Smooth muscle cell of the brain vasculature (primary cell): ENCODE measurements around the gene THOC1.
A peak's percentile ranks its signal among the peaks of the same experiment; 100 is the strongest.

Experiments
- DNase-seq: peaks from one replicate; pipeline ENCODE4 v3.0.0-alpha.2; 2012; ENCODE audit warnings: low read depth, low spot score

Gene THOC1

DNA sequence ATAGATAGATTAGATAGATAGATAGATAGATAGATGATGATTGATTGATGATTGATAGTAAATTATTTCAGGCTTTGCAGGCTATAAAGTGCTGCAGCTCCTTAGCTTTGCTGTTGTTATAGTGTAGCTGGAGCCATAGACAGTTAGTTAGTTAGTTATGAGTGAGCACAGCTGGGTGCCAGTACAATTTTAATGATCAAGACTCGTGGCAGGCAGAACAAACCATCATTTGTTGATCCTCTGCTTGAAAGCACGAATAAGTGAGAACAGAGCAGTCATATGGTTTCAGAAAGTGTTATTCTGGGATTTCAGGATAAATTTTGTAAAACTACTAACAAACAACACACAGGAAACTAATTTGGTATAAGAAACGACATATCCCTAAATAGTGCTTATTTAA lies 53.9 kb downstream of the THOC1 start:
- no peak for DNase-seq

DNA sequence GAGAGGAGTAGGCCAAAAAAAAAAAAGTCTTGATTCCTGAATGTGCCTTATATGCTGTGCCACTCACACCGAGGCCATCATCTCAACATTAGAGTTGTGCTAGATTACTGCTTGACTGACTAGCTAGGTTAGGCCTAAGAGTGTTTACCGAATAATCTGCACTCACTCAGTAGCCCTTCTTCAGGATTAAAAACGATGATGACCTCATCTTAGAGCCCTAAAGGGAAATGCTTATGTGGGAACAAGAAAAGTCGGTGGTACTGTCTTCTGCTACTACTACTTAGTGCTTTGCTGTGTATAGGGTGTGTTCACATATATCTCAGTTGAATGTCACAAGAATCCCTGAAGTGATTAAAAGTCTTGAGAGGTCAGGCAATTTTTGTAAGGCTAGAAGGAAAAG lies 54.3 kb downstream of the THOC1 start:
- DNase-seq, result no peak

DNA sequence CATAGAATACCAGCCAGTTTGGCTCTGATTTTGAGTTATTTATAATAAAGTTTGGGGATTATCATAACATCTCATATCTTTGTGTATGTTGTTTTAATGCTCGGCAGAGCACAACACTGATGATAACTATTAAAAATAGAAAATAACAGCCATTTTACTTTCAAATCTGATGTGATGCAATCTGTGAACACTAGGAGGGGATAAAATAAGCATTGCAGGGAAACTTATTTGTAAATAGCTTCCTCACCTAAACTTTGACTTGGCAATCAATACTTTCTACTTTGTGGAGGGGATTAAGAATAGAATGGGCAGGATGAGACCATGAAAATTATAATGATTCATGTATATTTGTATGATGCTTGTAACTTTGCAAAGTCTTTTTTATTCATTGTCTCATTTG lies 55.1 kb downstream of the THOC1 start:
- no peak for DNase-seq

DNA sequence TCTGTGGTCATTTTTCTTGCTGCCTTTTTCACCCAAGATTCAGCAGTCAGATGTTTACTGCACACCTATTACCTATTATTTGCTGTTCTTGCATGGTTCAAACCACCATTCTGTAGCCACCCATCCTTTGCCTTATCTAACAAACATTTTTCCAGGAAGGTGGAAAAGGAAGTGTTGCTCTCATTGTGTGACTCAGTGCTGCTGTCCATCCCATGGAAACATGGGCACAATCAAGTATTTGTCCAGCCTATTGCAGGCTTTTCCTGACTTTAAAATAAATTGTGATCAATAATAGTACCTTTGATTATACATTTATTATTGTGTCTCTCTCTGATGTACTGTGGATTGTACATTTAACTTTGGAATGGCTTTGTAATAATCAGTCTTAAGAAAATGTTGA lies 56.3 kb downstream of the THOC1 start:
- DNase-seq, result no peak

DNA sequence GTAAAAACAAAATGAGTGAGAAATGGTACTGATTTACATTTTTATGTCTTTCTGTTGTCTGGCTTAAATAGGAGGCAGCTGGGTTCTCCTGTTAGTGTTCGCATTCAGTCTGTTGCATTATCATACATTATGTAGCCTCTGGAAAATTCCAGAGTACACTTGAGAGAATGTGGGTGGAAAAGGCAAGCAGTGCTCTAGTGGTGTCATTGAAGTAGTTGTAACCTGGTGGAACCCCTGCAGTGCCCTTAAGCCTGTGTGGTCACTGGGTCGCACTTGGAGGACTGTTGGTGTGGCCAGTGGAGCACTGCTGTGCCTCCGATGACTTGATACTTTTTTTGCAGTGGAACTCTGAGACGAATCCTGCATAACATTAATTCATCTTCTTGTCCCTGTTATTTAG lies 57.1 kb downstream of the THOC1 start:
- no peak for DNase-seq

DNA sequence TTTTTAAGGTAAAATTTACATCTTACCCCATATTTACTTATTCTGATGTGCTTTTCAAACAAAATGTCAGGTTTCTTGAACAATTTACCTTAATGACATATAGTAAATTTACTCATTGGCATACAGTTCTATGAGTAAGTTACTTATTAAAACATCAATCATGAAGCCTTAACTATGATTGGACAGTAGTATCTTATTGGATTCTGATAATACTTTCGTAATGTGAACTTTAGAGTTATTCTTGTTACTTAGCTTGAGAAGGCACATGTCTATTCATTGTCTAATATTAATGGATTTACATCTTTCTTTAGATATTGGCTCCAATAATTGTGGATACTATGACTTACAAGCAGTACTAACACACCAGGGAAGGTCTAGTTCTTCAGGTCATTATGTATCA lies 57.8 kb downstream of the THOC1 start:
- DNase-seq, result no peak

DNA sequence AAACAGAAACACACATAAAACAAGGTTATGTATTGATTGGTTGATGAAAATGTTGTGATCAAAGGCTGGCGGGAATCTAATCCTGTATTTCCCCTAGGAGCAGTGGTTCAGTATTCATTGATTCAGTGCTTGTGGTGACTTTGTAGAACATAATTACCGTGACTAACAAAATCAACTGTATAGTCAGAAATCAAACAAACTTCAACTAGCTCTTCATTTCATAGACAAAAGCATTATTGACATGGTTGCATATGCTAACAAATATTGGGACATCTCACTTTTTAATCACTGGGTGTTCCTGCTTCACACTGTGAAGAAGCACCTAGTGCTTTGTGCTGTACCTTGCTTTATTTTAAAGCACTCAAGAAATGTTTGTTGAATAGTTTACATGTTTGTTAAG lies 68.1 kb downstream of the THOC1 start:
- no peak for DNase-seq

DNA sequence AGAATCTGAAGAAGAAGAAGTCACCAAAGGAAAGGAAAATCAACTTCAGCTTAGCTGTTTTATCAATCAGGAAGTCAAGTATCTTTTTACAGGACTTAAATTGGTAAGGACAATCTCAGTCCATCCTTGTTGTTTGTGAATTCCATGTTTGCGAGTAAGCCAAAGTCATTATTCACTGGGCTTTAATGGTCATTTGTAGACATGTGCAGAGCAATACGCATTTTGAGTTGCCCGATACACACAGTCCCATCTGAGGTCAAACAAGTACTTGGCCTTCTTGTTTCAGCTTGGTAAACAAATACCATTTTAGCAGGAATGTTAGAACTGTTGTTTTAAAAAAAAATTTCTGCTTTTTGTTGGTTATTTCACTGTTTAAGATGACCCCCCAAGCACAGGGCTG lies 68.6 kb downstream of the THOC1 start:
- no peak for DNase-seq

DNA sequence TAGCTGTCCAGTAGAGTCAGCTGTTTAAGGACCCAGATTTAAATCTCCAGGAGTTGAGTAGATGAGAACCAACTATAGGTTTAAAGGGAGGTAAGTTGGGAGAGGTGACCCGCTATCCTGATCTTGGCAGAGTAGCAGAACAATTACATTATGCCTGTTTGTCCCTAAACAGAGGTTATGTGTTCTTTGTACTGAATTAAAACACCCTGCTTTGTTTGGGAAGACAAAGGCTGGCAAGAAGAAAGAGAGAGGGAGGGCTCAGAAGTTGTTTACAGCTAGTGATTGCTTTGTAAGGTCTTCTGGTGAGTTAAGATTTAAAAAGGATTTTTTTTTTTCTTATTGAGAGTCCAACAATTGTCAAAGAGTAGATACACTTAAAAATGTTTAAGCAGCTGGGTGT lies 72.2 kb downstream of the THOC1 start:
- no peak for DNase-seq

DNA sequence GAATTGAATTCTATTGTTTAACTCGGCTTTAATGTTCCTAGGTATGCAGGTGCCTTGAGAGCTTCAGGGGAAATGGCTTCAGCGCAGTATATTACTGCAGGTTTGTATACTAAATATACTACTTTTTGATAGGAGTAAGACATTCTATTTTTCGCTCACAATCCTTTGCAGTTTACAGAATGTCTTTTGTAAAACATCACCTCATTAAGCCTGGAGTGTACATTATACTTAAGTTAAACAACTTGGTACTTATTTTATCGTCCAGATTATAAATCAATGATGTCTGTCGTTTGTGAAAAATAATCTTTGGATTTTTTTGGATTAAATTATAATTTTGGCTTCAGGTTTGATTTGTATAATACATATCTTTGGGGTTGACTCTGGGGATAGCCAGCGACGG lies 75.0 kb downstream of the THOC1 start:
- no peak for DNase-seq

DNA sequence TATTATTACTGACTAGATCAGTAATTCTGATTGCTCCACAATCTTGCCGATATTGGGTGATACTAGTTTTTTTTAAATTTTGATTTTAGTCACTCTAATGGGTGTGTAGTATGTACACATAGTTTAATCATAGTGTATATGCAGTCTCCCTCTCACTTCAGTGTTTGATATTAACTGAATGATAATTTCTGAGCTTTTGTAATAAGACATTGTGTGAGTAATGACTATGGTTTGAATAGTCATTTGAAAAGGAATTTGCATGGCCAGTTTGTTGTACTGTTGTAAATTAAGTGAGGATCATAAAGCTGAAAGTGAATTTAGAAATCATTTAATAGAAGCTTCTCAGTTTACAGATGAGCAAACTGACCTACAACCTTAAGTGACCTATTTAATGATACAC lies 76.1 kb downstream of the THOC1 start:
- no peak for DNase-seq

DNA sequence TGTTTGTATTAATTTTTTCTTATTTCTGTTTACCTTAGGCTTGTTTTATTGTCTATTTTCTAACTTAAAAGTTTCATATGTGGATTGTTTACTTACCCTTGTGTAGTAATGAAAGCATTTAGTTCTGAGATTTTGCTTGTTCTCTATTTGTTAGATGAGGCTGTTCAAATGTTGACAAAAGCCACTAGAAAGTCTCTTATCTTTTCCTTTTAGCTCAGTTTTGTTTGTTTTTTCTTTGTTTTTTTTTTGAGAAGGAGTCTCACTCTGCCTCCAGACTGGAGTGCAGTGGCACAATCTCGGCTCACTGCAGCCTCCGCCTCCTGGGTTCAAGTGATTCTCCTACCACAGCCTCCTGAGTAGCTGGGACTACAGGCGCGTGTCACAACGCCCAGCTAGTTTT lies 78.6 kb downstream of the THOC1 start:
- no peak for DNase-seq

DNA sequence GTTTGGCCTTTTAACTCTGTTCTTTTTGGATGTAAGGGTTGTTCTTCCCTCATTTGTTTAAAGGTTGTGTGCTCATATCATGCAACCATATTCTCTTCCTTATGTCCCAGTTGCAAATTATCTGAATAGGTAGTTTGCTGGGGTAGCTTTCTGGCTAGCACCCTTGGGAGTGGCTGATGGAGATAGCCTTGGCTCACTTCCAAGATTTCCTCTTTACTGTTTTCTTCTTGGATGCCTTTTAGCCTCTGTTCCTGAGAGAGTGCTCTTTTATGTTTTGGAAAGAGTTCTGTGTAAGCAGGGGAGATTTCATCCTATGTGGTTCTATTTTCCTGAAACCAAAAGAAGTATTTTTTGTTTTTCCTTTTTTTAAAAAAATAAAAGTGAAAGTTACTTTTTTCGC lies 84.1 kb downstream of the THOC1 start:
- DNase-seq, result peak; percentile 24

DNA sequence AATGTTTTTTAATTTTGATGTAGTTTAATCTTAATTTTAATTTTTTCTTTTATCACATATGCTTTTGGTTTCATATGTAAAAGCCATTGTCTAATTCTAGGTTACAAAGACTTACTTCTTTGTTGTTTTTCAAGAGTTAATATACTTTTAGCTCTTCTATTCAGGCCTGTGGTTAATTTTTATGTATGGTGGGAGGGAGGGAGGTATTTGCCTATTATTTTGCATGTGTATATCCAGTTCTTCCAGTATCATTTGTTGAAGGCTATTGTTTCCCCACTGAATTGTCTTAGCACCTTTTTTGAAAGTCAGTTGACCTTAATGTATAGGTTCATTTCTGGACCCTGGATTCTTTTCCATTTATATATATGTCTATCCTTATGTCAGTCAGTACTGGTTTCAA lies 86.1 kb downstream of the THOC1 start:
- DNase-seq, result no peak

DNA sequence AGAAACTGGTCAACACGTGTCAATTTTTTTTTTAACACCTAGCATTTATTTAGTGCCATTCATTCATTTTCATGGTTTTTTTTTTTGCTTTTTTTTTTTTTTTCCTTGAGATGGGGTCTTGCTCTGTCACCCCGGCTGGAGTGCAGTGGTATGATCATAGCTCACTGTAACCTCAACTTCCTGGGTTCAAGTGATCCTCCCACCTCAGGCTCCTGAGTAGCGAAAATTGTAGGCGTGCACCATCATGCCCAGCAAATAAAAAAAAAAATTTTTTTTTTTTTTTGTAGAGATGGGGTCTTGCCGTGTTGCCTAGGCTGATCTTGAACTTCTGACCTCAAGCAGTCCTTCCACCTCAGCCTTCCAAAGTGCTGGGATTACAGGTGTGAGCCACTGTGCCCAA lies 88.3 kb downstream of the THOC1 start:
- no peak for DNase-seq

DNA sequence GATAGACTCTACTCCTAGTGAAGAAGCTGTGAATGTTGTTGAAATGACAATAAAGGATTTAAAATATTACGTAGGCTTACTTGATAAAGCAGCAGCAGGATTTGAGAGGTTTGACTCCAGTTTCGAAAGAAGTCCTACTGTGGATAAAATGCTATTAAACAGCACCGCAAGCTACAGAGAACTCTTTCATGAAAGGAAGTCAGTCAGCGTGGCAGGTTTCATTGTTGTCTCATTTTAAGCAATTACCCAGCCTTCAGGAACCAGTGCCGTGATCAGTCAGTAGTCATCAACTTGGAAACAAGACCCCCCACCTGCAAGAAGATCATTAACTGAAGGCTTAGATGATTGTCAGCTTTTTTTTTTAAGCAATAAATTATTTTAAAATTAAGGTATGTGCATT lies 95.5 kb downstream of the THOC1 start:
- DNase-seq, result no peak
